Stimulated activated CD8-positive, alpha-beta memory T cell treated with anti-CD3 and anti-CD28 coated beads, Interleukin-12 subunit alpha, Interleukin-12 subunit beta, amount 100 ng/mL, for 1 hour (primary cell): ENCODE results near the gene CRIP1.

ENCODE experiments used
- DNase-seq: peaks from one replicate; pipeline ENCODE4 v3.0.0-alpha.2; 2020; ENCODE audit warnings: low read depth

The CRIP1 gene

GRCh38 chr14:105492971-105493871 lies 6.5 kb downstream of the CRIP1 start:
- DNase-seq = no peak

- no peak for DNase-seq
Measured at GRCh38 chr14:105493921-105494605, 7.4 kb downstream of the CRIP1 start.

GRCh38 chr14:105494606-105494929 lies 7.9 kb downstream of the CRIP1 start:
- DNase-seq = no peak

GRCh38 chr14:105495101-105495989 lies 8.7 kb downstream of the CRIP1 start:
- DNase-seq = no peak

GRCh38 chr14:105495990-105496830 lies 9.5 kb downstream of the CRIP1 start:
- no peak for DNase-seq

GRCh38 chr14:105496831-105497591 lies 10.3 kb downstream of the CRIP1 start:
- DNase-seq = no peak

- DNase-seq = no peak
Measured at GRCh38 chr14:105497671-105498429, 11.2 kb downstream of the CRIP1 start.

GRCh38 chr14:105498430-105499255 lies 12.0 kb downstream of the CRIP1 start:
- DNase-seq = no peak

- no peak for DNase-seq
Measured at GRCh38 chr14:105499256-105500035, 12.8 kb downstream of the CRIP1 start.

- DNase-seq = no peak
Measured at GRCh38 chr14:105500036-105500725, 13.5 kb downstream of the CRIP1 start.

GRCh38 chr14:105500726-105501101 lies 14.0 kb downstream of the CRIP1 start:
- DNase-seq = no peak

GRCh38 chr14:105501504-105502291 lies 15.0 kb downstream of the CRIP1 start:
- no peak for DNase-seq

GRCh38 chr14:105502446-105503295 lies 16.0 kb downstream of the CRIP1 start:
- DNase-seq = no peak

GRCh38 chr14:105503296-105503640 lies 16.6 kb downstream of the CRIP1 start:
- no peak for DNase-seq

- no peak for DNase-seq
Measured at GRCh38 chr14:105503935-105504692, 17.4 kb downstream of the CRIP1 start.
